ENCODE results near the gene SEBOX. TPM values are rescaled to one million over a fixed set of nuclear protein-coding genes. Genes with fewer than 3 reads are reported as not detected.

Gene SEBOX
- total and polyA plus RNA-seq, 2 experiments from 2014 or later: 0.44 TPM; not detected in 1

DNA sequence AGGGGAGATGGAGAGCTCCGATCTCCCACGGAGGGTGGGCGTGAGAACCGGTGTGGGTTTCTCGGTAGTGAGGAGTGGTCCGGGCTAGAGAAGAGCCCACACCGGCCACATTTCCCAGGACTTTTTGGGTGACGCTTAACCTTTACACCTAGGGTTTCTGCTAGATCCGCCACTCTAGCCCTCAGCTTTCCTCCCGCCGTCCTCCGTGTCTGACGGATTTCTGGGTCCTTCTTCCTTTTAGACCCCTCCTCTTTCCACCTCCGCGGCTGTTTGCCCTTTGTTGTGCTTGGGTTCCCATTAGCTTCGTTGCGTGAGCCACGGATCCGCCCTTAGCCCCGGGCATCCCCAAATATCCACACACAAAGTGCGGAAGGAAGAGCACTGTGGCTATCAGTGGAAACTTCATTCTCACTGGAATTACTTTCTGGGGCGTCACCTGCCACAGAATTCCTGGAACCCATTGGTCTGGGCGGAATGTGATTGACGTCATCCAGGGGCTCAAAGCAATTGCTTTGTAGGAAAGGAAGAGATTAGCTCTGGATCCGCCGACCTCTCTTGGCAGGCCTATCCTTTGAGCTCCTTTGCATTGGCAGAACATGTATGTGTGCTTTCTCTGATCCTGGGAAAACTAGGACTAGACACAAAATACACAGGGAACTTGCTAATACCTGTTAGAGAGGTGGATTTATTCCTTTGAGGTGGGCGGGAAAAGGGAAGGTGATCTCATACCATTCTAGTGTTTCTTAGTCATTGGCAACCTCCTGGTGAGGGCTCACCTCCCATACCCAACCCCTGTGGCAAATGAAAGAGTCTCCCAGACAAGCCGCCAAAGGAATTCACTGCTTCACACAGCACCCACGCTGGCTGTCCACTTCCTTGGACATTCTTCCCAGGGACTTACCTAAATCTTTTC lies 28.8 kb downstream of the SEBOX start:
- Histone ChIP-seq H3K4me1 (ENCODE audit: low read depth) (peaks cover 4% of the 10 kb centered on the region), H3K4me3 (peak overlapping the region; percentile 70), H3K9me3 (ENCODE audit: low read depth) (no peaks in the 10 kb centered on the region), H3K27ac (peak overlapping the region; percentile 93), H3K27me3 (no peaks in the 10 kb centered on the region), H3K36me3 (peaks cover 12% of the 10 kb centered on the region)
- TF ChIP-seq, protein P1, sequence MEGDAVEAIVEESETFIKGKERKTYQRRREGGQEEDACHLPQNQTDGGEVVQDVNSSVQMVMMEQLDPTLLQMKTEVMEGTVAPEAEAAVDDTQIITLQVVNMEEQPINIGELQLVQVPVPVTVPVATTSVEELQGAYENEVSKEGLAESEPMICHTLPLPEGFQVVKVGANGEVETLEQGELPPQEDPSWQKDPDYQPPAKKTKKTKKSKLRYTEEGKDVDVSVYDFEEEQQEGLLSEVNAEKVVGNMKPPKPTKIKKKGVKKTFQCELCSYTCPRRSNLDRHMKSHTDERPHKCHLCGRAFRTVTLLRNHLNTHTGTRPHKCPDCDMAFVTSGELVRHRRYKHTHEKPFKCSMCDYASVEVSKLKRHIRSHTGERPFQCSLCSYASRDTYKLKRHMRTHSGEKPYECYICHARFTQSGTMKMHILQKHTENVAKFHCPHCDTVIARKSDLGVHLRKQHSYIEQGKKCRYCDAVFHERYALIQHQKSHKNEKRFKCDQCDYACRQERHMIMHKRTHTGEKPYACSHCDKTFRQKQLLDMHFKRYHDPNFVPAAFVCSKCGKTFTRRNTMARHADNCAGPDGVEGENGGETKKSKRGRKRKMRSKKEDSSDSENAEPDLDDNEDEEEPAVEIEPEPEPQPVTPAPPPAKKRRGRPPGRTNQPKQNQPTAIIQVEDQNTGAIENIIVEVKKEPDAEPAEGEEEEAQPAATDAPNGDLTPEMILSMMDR (IDR thresholded peaks at IDR 0.05; ENCODE audit: low read depth, low read length): no peak
- peak; percentile 83 to 94 for DNase-seq (ENCODE audit: low read depth in 1 of 2, low spot score in 1 of 2)

DNA sequence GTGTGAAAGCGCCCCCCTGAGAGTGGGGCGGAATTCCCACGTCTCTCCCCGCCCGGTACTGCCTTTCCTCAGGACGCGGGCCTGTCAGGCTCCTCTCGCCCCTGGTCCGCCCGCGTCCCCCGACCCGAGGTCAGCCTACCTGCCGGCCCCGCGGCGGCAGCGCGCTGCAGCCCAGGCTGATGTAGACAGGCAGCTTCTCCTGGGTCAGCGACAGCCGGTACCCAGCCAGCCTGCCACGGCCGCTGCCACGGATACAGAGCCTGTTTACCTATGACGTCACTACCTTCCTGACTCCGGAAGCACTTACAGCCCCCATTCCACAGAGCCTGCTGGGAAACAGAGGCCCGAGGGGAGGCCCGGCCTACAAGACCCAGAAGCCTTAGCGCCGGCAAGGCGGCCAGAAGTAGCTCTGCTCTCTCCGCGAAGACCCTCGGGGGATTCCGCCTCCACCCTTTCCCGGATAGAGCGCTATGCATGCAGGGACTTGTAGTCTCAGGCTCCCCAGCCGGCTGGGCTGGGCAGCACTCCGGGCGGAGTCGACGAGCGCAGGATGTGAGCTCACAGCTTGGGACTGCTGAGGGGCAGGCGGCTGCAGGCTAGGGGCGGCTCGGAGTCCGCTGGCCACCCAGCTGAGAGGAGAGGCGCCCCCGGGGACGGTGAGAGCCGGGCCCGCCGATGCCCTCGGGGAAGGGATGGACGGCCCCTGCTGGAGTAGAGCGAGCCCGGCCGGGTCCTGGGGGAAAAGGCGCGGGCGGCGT lies 29.6 kb downstream of the SEBOX start, which contains the start of the genes IFT20 and TNFAIP1:
TSS of gene IFT20 (minus strand) at position 272 of the 758 bp plus-strand sequence. CDS start 3,487 bp downstream, outside the sequence.
TSS of gene TNFAIP1 (plus strand) at position 561 of the 758 bp plus-strand sequence. CDS start 3,761 bp downstream, outside the sequence.
- Histone ChIP-seq H3K9me3 (ENCODE audit: low read depth) (no peaks in the 10 kb centered on the region), H3K27me3 (no peaks in the 10 kb centered on the region), H3K4me3 (peak within 1 kb of the TSS; percentile 75), H3K27ac (peak within 1 kb of the TSS; percentile 93), H3K36me3 (peaks cover 4% of the 10 kb centered on the region), H3K4me1 (ENCODE audit: low read depth) (peaks cover 4% of the 10 kb centered on the region)
- peak; percentile 99 to 100 for DNase-seq (ENCODE audit: low read depth in 1 of 2, low spot score in 1 of 2)
- TF ChIP-seq, protein P1 (IDR thresholded peaks at IDR 0.05; ENCODE audit: low read depth, low read length): no peak

DNA sequence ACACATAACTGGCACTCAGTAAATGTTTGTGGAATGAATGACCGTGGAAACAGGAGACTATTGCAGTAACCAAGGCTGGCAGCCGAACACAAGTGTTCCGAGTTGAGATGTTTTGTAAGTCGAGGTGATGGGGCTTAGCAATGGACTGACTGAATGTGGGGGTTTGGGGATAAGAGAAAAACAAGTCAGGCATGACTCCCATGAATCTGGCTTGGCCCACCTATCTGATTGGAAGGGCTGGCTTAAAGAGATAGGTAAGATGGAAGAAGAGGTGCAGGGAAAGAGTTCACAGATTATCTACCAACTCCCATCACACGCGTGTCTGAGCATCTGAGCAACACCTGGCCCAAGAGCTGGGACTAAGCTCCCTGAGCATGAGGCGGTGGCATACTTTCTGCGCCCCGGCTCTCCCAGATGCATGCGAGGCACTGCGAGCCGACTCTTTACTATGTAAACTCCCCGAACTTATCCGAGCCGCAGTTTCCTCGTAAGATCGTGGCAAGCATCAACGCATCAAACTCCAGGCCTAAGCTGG lies 30.3 kb downstream of the SEBOX start:
- H3K4me1 ChIP-seq (ENCODE audit: low read depth): peaks cover 4% of the 10 kb centered on the region
- peak overlapping the region; percentile 73 for H3K27ac ChIP-seq
- H3K4me3 ChIP-seq: peak overlapping the region; percentile 75
- H3K36me3 ChIP-seq: no peaks in the 10 kb centered on the region
- H3K9me3 ChIP-seq (ENCODE audit: low read depth): no peaks in the 10 kb centered on the region
- H3K27me3 ChIP-seq: no peaks in the 10 kb centered on the region
- no peak for DNase-seq (ENCODE audit: low read depth in 1 of 2, low spot score in 1 of 2)
- TF ChIP-seq, protein P1 (IDR thresholded peaks at IDR 0.05; ENCODE audit: low read depth, low read length): no peak

DNA sequence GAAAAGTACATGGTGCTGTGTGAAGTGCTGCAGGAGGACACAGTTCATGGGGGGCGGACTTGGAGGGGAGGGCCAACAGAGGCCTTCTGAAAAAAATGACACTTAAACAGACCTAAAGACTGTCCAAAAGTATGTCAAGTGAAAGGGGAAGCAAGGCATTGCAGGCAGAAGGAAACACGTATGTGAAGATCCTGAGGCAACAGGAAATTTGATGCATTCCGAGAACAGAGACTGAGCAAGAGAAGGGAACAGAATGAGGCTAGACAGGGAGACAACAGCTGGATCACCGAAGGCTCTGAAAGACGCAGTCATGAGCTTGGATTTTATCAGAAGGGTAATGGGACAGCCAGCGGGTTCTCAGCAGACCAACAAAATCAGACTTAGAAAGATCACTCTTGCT lies 30.8 kb downstream of the SEBOX start:
- DNase-seq (ENCODE audit: low read depth in 1 of 2, low spot score in 1 of 2): peak in 1 of 2 donors; percentile 47
- Histone ChIP-seq H3K36me3 (peaks cover 1% of the 10 kb centered on the region), H3K4me3 (peak overlapping the region; percentile 75)

More for the DNA sequence above, 30.8 kb downstream of the SEBOX start:
- Histone ChIP-seq H3K27ac (no peak overlapping the region), H3K27me3 (no peaks in the 10 kb centered on the region), H3K9me3 (ENCODE audit: low read depth) (no peaks in the 10 kb centered on the region), H3K4me1 (ENCODE audit: low read depth) (peaks cover 4% of the 10 kb centered on the region)
- TF ChIP-seq, protein P1 (IDR thresholded peaks at IDR 0.05; ENCODE audit: low read depth, low read length): no peak
